Measurements from ENCODE around the gene DIO2. TPM values are rescaled to one million over a fixed set of nuclear protein-coding genes. Genes with fewer than 3 reads are reported as not detected.

The DIO2 gene
- polyA plus RNA-seq, 2 of the 4 experiments (the other 2 are of a cell fraction), result 35.3 to 72.5 TPM

DNA sequence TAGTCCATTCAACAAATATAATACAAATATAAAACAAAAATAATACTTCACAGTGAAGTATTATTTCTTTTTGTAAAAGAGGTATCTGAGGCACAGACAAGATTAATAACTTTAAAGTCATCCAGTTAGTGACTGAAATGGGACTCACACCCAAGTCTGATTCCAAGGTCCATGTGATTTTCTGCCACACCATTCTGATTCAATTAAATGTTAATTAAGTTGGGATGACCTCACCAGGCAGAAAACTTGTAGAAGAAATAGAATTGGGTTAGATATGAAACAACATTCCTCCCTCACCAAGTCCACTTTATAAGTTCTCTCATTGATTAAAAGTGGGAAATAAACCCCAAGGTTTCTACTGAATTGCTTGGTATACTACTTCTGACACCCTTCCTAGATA lies 34.4 kb downstream of the DIO2 start:
- CTCF ChIA-PET, result interaction anchor here (1.4 kb wide), 1 partner anchor 9 kb away, joined by 3 read pairs; no protein-coding TSS in a partner anchor
- POLR2A ChIA-PET, result no interaction called here
- FAIRE-seq, result no peak

DNA sequence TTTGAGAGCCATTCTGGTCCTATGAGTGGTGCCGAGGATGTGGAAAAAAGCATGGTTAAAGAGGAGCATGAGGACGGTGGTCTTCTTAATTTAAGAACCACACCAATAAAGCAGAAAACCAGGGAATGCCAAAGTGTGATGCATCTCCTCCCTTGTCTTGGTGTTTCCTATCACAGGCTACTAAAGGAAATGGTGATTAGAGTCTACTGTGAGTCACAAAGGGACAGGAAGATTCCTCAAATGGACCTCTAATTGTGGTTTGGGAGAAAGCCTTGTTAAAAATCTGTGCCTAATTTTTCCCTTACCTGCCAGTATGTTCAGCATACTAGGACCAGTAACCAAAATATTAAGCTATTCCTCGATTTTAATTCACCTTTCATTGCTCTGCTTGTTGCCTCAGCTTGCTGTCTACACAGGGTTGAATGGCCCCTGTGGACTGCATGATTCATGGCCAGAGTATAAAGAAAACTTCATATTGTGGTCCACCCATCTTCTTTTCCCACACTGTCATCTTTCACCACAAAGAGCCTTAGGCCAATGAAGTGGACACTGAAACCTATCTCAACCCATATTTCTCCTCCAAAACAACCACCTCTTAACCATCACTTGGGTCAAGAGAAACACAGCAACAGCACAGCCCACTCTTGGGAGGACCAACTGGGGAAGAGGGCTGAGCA lies 38.8 kb downstream of the DIO2 start:
- FAIRE-seq (no peak), DNase-seq (ENCODE audit: low read depth in 1 of 2, low spot score in 1 of 2) (no peak), ATAC-seq (no peak)
- TF ChIP-seq MAZ (IDR thresholded peaks at IDR 0.05; ENCODE audit: borderline replicate concordance, low read depth, low read length), result no peak
- TF ChIP-seq, protein P1, sequence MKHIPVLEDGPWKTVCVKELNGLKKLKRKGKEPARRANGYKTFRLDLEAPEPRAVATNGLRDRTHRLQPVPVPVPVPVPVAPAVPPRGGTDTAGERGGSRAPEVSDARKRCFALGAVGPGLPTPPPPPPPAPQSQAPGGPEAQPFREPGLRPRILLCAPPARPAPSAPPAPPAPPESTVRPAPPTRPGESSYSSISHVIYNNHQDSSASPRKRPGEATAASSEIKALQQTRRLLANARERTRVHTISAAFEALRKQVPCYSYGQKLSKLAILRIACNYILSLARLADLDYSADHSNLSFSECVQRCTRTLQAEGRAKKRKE (CRISPR knock-in tag; IDR thresholded peaks at IDR 0.05; ENCODE audit: low read depth), result no peak
- no peak for TF ChIP-seq JUN (IDR thresholded peaks at IDR 0.05)
- TF ChIP-seq EP300 (IDR thresholded peaks at IDR 0.05), result no peak
- TF ChIP-seq TFCP2L1 (CRISPR knock-in tag; IDR thresholded peaks at IDR 0.05), result no peak
- TF ChIP-seq FOSB (CRISPR knock-in tag; IDR thresholded peaks at IDR 0.05), result no peak
- no peak for TF ChIP-seq NFE2L2 (conservative IDR thresholded peaks at IDR 0.05; ENCODE audit: low read length)
- no peak for TF ChIP-seq PHF8 (IDR thresholded peaks at IDR 0.05; ENCODE audit: borderline replicate concordance, low read depth)
- TF ChIP-seq HOXB5 (CRISPR knock-in tag; IDR thresholded peaks at IDR 0.05), result no peak
- TF ChIP-seq NR3C1 (IDR thresholded peaks at IDR 0.05), result no peak
- no peak for TF ChIP-seq EHF (CRISPR knock-in tag; IDR thresholded peaks at IDR 0.05)
- TF ChIP-seq JUNB (IDR thresholded peaks at IDR 0.05), result no peak
- no peak for TF ChIP-seq HES2 (IDR thresholded peaks at IDR 0.05)
- no peak for TF ChIP-seq NPAS2 (CRISPR knock-in tag; IDR thresholded peaks at IDR 0.05; ENCODE audit: borderline replicate concordance)
- TF ChIP-seq RCOR1 (IDR thresholded peaks at IDR 0.05; ENCODE audit: low read depth, low read length), result no peak
- TF ChIP-seq CHD4 (IDR thresholded peaks at IDR 0.05; ENCODE audit: borderline replicate concordance), result no peak
- no peak for TF ChIP-seq CEBPB (IDR thresholded peaks at IDR 0.05)
- TF ChIP-seq, protein P2, sequence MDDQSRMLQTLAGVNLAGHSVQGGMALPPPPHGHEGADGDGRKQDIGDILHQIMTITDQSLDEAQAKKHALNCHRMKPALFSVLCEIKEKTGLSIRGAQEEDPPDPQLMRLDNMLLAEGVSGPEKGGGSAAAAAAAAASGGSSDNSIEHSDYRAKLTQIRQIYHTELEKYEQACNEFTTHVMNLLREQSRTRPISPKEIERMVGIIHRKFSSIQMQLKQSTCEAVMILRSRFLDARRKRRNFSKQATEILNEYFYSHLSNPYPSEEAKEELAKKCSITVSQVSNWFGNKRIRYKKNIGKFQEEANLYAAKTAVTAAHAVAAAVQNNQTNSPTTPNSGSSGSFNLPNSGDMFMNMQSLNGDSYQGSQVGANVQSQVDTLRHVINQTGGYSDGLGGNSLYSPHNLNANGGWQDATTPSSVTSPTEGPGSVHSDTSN (IDR thresholded peaks at IDR 0.05), result no peak
- TF ChIP-seq KDM5A (IDR thresholded peaks at IDR 0.05), result no peak
- Histone ChIP-seq H3K4me3 (no peak overlapping the region), H3K9me3 (no peaks in the 10 kb centered on the region), H3K27ac (no peak overlapping the region), H3K4me1 (no peaks in the 10 kb centered on the region), H3K4me2 (no peak overlapping the region)
- WGBS (ENCODE audit: missing lambda C conversion rate), result 42% methylated on average over 3 of the region's 3 CpGs
- ChIA-PET POLR2A (no interaction called here), CTCF (interaction anchor here (1.0 to 1.6 kb wide), 2 partner anchors 11 to 1176 kb away, joined by 3 to 5 read pairs; no protein-coding TSS in a partner anchor)

More for the DNA sequence above, 34.4 kb downstream of the DIO2 start:
- no peak overlapping the region for H3K4me3 ChIP-seq
- no peak overlapping the region for H3K27ac ChIP-seq
- no peak for DNase-seq (ENCODE audit: low read depth in 1 of 2, low spot score in 1 of 2)
- no peak for ATAC-seq
- no peaks in the 10 kb centered on the region for H3K4me1 ChIP-seq
- H3K4me2 ChIP-seq, result no peak overlapping the region
- TF ChIP-seq, protein P3, sequence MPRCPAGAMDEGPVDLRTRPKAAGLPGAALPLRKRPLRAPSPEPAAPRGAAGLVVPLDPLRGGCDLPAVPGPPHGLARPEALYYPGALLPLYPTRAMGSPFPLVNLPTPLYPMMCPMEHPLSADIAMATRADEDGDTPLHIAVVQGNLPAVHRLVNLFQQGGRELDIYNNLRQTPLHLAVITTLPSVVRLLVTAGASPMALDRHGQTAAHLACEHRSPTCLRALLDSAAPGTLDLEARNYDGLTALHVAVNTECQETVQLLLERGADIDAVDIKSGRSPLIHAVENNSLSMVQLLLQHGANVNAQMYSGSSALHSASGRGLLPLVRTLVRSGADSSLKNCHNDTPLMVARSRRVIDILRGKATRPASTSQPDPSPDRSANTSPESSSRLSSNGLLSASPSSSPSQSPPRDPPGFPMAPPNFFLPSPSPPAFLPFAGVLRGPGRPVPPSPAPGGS (IDR thresholded peaks at IDR 0.05), result no peak
- TF ChIP-seq FOSL2 (IDR thresholded peaks at IDR 0.05), result no peak
- no peak for TF ChIP-seq FOSL2 (CRISPR knock-in tag; IDR thresholded peaks at IDR 0.05)
- no peak for TF ChIP-seq ZNF302 (CRISPR knock-in tag; IDR thresholded peaks at IDR 0.05)
- no peak for TF ChIP-seq FOSB (CRISPR knock-in tag; IDR thresholded peaks at IDR 0.05)
- TF ChIP-seq, protein P4, sequence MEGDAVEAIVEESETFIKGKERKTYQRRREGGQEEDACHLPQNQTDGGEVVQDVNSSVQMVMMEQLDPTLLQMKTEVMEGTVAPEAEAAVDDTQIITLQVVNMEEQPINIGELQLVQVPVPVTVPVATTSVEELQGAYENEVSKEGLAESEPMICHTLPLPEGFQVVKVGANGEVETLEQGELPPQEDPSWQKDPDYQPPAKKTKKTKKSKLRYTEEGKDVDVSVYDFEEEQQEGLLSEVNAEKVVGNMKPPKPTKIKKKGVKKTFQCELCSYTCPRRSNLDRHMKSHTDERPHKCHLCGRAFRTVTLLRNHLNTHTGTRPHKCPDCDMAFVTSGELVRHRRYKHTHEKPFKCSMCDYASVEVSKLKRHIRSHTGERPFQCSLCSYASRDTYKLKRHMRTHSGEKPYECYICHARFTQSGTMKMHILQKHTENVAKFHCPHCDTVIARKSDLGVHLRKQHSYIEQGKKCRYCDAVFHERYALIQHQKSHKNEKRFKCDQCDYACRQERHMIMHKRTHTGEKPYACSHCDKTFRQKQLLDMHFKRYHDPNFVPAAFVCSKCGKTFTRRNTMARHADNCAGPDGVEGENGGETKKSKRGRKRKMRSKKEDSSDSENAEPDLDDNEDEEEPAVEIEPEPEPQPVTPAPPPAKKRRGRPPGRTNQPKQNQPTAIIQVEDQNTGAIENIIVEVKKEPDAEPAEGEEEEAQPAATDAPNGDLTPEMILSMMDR (IDR thresholded peaks at IDR 0.05), result no peak
- TF ChIP-seq RFX5 (IDR thresholded peaks at IDR 0.05), result no peak
- TF ChIP-seq, protein P1 (CRISPR knock-in tag; IDR thresholded peaks at IDR 0.05; ENCODE audit: low read depth), result no peak
- TF ChIP-seq CBX8 (IDR thresholded peaks at IDR 0.05), result no peak
- TF ChIP-seq SMC3 (IDR thresholded peaks at IDR 0.05), result no peak
- TF ChIP-seq CHD2 (IDR thresholded peaks at IDR 0.05; ENCODE audit: low read length, partially characterized antibody), result no peak
- TF ChIP-seq ZC3H11A (IDR thresholded peaks at IDR 0.05), result no peak
- TF ChIP-seq TFCP2L1 (CRISPR knock-in tag; IDR thresholded peaks at IDR 0.05), result no peak
- H3K9me3 ChIP-seq, result no peaks in the 10 kb centered on the region
